Measurements from ENCODE around the gene SYNPO2. TPM values are rescaled to one million over a fixed set of nuclear protein-coding genes. Genes with fewer than 3 reads are reported as not detected.
"Not testable (repeated sequence)": the region's sequence is repeated elsewhere in the genome, so short reads cannot be mapped to it uniquely, and the experiment has no call there.

SYNPO2 gene
- polyA plus RNA-seq (ENCODE audit: insufficient read length in 3 of 3): 10 to 100 TPM; 17.6 to 21.9 (median 18.1) TPM

GRCh38 chr4:118888666-118889311, at the start of gene SYNPO2:
Gene SYNPO2, plus strand, starts transcription at chr4:118888854. Its CDS starts 183 bp downstream, at chr4:118889037.
- peak in 1 of 3 donors; percentile 56 for DNase-seq (ENCODE audit: low read depth in 3 of 3, low spot score in 2 of 3)

DNA sequence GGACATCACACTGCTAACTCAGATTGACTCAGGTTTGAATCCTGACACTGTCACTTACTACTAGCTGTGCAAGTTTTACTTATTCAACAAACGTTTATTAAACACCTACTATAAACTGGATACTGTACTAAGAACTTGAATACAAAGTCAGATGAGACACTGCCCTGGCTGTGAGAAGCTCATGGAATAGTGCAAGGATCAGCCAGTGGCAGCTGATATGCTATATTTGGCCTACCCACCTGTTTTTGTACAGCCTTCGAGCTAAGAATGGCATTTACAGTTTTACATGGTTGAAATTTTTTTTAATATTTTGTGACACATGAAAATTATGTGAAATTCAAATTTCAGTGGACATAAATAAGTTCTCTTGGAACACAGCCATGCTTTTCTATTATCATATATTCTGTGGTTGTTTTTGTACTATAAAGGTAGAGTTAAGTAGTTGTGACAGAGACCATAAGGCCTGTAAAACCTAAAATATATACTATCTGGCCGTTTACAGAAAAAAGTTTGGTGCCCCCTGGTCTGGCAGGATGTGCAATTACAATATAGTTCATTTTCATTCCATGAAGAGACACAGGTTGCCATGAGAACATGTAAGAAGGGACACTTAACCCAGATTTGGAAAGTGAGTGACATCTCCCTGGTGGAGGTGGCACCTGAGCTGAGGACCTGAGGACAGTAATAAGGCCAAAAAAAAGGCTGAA, 49.3 kb upstream of the SYNPO2 start:
- DNase-seq (ENCODE audit: low read depth in 3 of 3, low spot score in 2 of 3): no peak

GRCh38 chr4:118842055-118842454, 46.6 kb upstream of the SYNPO2 start:
- no peak for DNase-seq (ENCODE audit: low read depth in 3 of 3, low spot score in 2 of 3)

DNA sequence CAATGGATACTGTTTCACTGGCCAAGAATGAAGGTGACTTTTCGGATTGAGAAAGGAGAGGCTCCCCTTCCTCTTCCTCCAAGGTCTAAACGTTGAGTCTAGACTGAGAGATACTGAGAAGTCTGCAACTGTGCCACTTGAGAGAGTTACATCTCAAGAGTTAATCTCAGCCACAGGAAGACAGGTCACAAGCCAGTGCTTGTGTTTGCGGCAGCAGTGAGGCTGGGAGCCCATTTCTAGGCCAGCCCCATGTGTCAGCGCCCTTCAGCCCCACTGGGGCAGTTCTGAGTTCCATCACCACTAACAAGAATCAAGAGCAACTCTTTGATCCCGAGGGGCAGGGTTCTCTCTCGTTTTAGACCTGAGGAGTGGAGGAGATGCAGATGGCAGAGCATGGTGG, 45.4 kb upstream of the SYNPO2 start:
- no peak for DNase-seq (ENCODE audit: low read depth in 3 of 3, low spot score in 2 of 3)

- no peak for DNase-seq (ENCODE audit: low read depth in 3 of 3, low spot score in 2 of 3)
These were observed 43.1 kb upstream of the SYNPO2 start for GRCh38 chr4:118845552-118846050.

DNA sequence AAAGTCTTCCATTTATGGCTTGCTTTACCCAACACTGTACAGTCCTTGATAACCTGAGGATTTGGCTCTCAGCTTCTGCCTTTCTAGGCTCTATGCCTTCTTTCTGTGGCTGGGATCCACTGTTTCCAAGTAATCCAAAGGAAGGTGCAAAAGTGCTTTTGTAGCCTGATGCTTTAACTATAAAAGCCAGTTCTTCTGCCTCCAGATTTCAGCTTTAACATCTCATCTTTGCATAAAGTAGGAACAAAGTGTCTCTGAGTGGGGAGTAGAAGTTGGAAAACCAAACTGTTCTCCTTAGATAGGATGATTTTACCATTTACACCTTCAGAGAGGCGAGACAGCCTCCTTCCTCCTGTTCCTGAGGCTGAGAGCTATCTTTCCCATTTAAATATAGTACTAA, 41.7 kb upstream of the SYNPO2 start:
- DNase-seq (ENCODE audit: low read depth in 3 of 3, low spot score in 2 of 3): no peak

GRCh38 chr4:118848242-118848641, 40.4 kb upstream of the SYNPO2 start:
- no peak for DNase-seq (ENCODE audit: low read depth in 3 of 3, low spot score in 2 of 3)

GRCh38 chr4:118848901-118849300, 39.8 kb upstream of the SYNPO2 start:
- no peak for DNase-seq (ENCODE audit: low read depth in 3 of 3, low spot score in 2 of 3)

DNA sequence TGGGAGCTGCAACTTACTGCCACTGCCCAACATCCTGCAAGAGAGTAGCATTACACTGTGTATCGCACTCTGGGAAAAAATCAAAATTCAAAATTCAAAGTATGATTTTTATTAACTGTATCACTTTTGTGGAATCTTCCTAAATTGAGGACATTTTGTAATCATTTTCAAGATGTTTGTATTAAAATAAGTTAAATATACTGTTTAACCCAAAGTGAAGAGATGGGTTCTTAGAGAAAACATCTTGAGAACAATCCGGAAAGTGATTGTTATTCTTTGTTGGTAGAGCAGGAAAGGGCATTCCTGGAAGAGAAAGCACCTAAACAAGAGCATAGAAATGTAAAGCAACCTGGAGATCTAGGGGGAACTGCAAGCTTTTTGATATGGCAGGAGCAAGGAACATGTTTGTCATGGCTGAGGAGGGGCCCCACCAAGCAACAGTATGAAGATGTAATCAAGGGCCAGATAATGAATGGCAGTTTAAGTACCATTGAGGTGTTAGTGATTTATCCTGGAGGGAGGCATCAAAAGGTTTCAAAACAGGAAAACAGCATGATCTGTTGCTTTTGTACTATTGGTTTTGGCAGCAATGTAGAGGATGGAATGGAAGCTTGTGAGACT, 38.7 kb upstream of the SYNPO2 start:
- no peak for DNase-seq (ENCODE audit: low read depth in 3 of 3, low spot score in 2 of 3)

DNA sequence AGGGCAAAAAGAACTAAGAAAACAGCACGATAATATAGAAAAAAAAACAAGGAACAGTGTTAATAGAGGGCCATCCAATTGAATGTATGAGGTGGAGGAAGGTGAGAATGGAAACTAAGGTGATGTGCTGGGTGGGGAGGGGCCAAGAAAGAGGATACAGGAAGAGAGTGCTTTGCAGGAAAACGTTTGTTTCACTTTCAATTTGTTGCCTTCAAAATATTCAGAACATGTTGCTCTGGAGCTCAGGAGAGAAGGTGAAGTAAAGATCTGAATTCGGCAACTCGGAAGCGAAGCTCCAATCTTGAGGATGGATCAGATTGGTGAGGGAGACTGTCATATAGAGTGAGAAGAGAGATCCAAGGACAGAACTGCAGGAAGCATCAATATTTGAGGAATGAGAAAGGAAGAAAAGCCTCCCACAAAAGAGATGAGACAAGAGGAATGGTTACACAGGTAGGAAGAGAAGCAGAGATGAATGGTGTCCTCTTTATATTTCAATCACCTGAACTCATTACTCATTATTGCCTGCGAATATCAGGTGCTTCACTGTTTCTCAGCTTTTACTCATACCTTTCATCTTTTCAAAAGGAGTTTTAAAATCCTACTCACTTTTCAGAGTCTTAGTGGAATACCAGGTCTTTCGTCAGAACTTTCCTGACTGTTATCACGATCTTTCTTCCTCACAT, 38.0 kb upstream of the SYNPO2 start:
- no peak for DNase-seq (ENCODE audit: low read depth in 3 of 3, low spot score in 2 of 3)

DNA sequence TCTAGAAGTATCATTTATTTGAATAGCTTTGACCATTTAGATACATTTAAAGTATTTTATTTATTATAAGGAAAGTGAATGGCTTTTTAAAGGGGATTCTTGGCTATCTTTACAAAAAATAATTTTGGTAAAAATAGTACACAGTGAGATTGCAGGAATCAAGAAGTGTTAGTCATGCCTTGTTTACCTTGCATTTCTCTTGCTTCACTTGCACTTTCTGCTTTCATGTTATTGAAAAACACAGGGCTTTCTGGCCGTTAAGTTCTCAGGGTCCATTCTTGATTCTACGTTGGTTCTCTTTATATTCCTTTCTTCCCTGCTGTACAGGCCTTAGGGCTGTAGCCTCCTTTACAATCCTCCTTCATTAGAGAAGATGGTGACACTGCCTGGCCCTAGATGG, 30.9 kb upstream of the SYNPO2 start:
- DNase-seq (ENCODE audit: low read depth in 3 of 3, low spot score in 2 of 3): no peak

DNA sequence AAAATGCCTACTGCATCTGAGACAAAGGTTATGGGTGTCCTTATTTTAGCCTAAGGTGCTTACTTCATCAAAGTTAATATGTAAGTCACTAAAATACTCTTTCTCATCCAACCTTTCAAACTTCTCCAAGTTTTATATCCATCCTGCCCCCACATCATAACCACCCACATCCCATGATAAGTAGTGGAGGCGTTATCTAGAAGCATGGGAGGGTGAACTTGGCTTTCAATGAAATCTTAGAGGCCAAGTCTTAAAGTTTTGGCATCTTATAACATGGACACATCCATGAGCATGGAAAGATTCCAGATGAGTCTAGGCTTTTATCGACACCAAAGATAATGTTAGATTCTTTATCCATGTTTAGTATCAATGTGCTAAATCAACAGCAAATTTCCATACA, 29.9 kb upstream of the SYNPO2 start:
- no peak for DNase-seq (ENCODE audit: low read depth in 3 of 3, low spot score in 2 of 3)

DNA sequence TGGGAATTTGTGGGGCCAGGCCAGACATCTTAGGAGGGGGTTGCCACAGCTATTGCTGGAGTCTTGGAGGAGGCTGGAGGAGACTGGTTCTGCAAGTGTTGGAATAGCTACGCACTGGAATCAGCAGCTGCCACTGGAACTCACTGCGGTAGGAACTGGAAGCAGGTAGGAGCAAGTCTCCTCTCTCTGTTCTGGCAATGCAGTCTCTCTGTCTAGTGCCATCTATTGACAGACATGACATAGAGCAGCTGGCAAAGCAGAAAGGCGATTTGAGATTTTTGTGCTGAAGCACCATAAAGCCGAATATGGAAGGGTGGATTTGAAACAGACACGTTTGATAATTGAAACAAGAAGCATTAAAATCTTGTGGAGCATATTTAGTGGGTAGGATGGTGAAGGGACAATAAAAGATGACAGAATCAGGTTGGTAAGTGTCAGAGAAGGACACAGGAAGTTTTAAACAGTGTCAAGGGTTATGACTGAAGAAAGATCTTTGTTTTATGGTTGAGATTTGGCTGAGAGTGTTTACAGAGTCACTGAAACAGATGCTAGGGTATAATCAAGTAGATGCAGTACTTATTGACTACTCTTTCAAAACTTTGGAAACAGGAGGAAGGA, 23.5 kb upstream of the SYNPO2 start:
- no peak for DNase-seq (ENCODE audit: low read depth in 3 of 3, low spot score in 2 of 3)

DNA sequence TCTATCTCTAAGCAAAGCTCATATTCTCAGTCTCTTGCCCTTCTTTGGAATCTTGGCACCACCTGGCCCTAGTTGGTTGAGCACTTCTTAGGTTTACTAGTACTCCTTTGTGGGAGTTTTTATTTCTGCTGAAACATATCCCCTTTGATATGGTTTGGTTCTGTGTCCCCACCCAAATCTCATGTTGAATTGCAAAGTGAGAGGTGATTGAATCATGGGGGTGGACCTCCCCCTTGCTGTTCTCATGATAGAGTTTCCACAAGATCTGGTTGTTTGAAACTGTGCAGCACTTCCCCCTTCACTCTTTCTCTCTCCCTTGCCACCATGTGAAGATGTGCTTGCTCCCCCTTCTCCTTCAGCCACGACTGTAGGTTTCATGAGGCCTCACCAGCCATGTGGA, 22.2 kb upstream of the SYNPO2 start:
- no peak for DNase-seq (ENCODE audit: low read depth in 3 of 3, low spot score in 2 of 3)

DNA sequence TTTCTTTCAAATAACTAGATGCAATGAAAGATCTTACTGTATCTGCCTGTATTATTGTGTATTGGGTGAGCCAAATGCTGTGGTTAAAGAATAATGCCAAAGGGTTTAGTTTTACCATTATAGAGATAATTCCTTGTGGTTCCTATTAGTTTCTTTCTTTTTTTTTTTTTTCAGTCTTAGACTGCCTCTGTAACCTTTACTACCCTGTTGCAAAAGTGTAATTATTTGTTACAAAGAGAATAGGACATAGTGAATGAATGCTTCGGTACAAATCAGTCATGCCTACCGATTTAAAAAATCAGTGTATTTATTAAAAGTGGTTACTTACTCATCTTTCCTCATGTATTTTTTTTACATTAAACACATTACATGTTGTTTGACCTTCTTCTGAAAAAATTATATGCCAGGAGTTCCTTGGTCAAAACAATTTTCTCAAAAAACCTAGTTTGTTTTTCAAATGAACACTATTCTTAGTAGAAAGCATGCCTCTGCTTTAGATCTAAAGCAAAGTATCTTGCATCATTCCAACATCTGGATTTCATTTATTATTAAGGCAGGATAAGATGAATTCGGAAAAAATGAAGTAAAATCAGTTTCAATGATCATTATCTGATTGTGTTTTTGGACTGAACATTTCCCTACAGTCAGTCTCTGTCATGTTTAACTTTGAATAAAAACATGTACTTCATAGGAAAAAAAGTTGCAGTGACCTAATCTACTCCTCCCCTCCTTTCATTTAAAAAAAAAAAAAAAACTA, 21.2 kb upstream of the SYNPO2 start:
- no peak for DNase-seq (ENCODE audit: low read depth in 3 of 3, low spot score in 2 of 3)

GRCh38 chr4:118869808-118870342, 18.8 kb upstream of the SYNPO2 start:
- DNase-seq (ENCODE audit: low read depth in 3 of 3, low spot score in 2 of 3): no peak

DNA sequence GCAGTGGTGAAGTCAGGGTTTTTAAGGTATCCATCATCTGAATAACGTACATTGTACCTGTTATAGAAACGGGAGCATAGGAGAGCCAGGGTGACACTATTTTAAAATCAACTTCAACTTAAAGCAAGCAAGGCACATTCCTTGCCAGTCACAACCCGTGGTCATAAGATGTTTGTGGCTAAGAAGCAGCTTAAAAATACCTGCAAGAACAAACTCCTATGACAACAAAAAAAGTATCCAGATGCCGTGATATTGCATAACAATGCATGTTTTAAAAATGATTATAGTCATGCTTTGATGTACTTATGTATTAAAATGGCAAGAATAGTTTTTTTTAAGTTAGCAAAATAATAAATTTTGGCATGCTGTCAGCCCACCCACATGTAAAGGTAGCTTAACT, 16.5 kb upstream of the SYNPO2 start:
- DNase-seq (ENCODE audit: low read depth in 3 of 3, low spot score in 2 of 3): no peak

DNA sequence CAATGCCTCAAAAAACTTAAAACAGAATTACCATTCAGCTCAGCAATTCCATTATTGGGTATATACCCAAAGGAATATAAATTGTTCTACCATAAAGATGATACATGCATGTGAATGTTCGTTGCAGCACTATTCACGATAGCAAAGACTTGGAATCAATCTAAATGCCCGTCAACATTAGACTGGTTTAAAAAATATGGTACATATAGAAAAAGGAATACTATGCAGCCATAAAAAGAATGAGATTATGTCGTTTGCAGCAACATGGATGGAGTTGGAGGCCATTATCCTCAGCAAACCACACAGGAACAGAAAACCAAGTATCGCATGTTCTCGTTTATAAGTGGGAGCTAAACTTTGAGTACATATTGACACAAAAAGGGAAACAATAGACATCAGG, 10.9 kb upstream of the SYNPO2 start:
- no peak for DNase-seq (ENCODE audit: low read depth in 3 of 3, low spot score in 2 of 3)

DNA sequence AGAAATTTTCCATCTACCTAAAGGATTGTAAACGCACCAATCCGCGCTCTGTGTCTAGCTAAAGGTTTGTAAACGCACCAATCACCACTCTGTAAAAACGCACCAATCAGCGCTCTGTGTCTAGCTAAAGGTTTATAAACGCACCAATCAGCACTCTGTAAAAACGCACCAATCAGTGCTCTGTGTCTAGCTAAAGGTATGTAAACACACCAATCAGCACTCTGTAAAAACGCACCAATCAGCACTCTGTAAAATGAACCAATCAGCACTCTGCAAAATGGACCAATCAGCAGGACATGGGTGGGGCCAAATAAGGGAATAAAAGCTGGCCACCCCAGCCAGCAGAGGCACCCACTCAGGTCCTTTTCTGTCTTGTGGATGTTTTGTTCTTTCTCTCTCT, 10.1 kb upstream of the SYNPO2 start:
- DNase-seq (ENCODE audit: low read depth in 3 of 3, low spot score in 2 of 3): not testable (repeated sequence)

GRCh38 chr4:118879409-118879808, 9.2 kb upstream of the SYNPO2 start:
- DNase-seq (ENCODE audit: low read depth in 3 of 3, low spot score in 2 of 3): no peak
